Esophagus squamous epithelium (tissue), 4 donors: ENCODE results near the gene CENPP.

Experiments used
- CTCF ChIP-seq, 6 experiments: fragments of 450-650 bp in 4 of 6; fragments of 200-600 bp in 2 of 6; sonication (generic) in 2 of 6; IDR thresholded peaks; one replicate each; pipeline ENCODE4 v1.5.1; 2016 to 2019; ENCODE audit warnings: antibody characterized with exemption in 6 of 6, mild to moderate bottlenecking in 4 of 6, moderate library complexity in 4 of 6
- POLR2A ChIP-seq, 4 donors: fragments of 450-650 bp; IDR thresholded peaks; one replicate each; pipeline ENCODE4 v1.6.1; 2017; ENCODE audit warnings: antibody characterized with exemption in 4 of 4, mild to moderate bottlenecking in 4 of 4, moderate library complexity in 3 of 4

DNA sequence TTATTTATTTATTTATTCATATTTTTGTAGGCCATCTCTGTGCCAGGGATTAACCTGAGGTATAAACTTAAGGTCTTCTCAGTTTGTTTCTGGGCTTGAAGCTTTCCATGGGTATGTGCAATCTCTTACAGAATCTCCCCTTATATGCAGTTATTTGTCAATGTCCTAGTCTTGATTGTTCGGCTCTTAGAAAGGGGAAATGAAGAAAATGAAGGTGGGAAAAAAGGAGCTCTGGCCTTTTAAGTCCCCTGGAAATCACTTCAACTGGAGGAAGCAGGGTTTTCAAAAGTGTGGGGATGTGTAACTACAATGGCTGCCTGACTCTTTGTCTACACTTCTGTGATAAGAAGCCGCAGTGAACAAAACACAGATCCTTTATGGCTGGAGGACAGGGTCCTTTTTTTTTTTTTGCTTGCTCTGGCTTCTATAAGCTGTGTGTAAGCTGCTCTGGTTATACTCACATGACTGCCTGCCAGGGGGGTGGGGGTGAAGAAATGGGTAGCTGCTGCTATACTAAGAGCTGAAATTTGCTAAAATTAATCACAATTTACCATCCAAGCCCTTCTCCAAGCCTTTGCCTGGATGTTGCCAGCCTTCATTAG, 33.7 kb downstream of the CENPP start:
- TF ChIP-seq CTCF (IDR thresholded peaks at IDR 0.05) (no peak), POLR2A (IDR thresholded peaks at IDR 0.05) (no peak)
